ENCODE data around the gene DIAPH3. TPM values are rescaled to one million over a fixed set of nuclear protein-coding genes. Genes with fewer than 3 reads are reported as not detected.
A peak's percentile ranks its signal among the peaks of the same experiment; 100 is the strongest.

The DIAPH3 gene
- total and polyA plus RNA-seq, 7 experiments from 2014 or later = 0.37 to 17.5 TPM; not detected in 5

DNA sequence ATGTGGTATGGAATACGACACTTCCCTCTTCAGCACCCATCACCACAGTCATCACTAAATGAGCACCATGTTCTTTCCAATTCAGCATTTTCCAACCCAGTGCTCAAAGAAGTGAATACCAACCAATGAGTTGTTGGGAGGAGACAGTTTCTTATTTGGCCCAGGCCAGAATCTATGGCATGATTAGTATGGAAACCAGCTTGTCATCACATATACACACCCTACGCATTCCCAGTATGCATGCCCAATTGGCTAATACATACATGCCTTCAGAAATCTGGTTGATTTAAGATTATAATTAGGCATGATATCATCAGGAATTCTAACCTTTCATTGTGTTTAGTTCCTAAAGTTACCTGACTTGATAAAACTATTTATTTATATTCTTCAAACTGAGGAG is 430.0 kb downstream of the DIAPH3 start:
- Histone ChIP-seq H3K27ac (ENCODE audit: low read depth, low read length) (no peak overlapping the region), H3K36me3 (ENCODE audit: control insufficient read depth in 2 of 3, insufficient read depth in 3 of 3, low read length in 3 of 3) (no peaks in the 10 kb centered on the region), H3K4me1 (ENCODE audit: control insufficient read depth in 2 of 2, insufficient read depth in 2 of 2, low read length in 2 of 2) (no peaks in the 10 kb centered on the region), H3K9me3 (ENCODE audit: control insufficient read depth in 2 of 3, low read length in 3 of 3) (no peaks in the 10 kb centered on the region), H3K27me3 (ENCODE audit: control insufficient read depth in 2 of 2, insufficient read depth in 2 of 2, low read length in 2 of 2) (no peaks in the 10 kb centered on the region), H3K4me3 (ENCODE audit: low read length) (no peak overlapping the region)
- Mint-ChIP-seq H3K27me3 (peaks cover 0 to 5% (median 0%) of the 10 kb centered on the region in 5 donors), H3K27ac (no peak overlapping the region), H3K36me3 (no peaks in the 10 kb centered on the region), H3K9me3 (no peaks in the 10 kb centered on the region), H3K4me1 (no peaks in the 10 kb centered on the region), H3K4me3 (no peak overlapping the region)
- ChIA-PET POLR2A (no interaction called here), CTCF (no interaction called here)
- intact Hi-C loops (cut with micrococcal nuclease) = no loop called here
- ATAC-seq (no peak), DNase-seq (no peak)

DNA sequence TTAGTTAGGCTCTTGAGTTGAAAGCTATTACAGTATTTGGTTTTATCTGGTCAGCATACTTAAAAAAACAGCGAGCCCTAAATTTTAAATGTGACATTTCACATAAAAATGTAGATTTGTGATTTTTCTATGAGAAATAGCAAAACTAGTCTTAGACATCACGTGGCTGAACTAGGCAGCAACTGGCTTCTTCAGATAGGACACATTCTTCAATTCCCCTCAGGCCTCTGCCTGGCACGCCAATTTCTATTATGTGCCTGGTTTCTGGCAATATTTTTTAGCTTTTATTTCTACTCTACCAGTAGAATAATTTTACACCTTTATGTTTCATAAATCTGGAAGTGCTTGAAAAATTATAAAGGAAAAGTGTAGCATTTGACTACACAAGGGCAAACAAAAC is 433.7 kb downstream of the DIAPH3 start:
- Mint-ChIP-seq H3K9me3 (no peaks in the 10 kb centered on the region), H3K36me3 (no peaks in the 10 kb centered on the region), H3K4me1 (no peaks in the 10 kb centered on the region), H3K4me3 (no peak overlapping the region), H3K27ac (no peak overlapping the region), H3K27me3 (no peaks in the 10 kb centered on the region)
- H3K27ac ChIP-seq (ENCODE audit: low read depth, low read length) = no peak overlapping the region
- H3K4me1 ChIP-seq (ENCODE audit: control insufficient read depth in 2 of 2, insufficient read depth in 2 of 2, low read length in 2 of 2) = no peaks in the 10 kb centered on the region
- no peak overlapping the region for H3K4me3 ChIP-seq (ENCODE audit: low read length)
- no peaks in the 10 kb centered on the region for H3K9me3 ChIP-seq (ENCODE audit: control insufficient read depth in 2 of 3, low read length in 3 of 3)
- ChIA-PET CTCF (no interaction called here), POLR2A (no interaction called here)
- no peak for ATAC-seq
- intact Hi-C loops (cut with micrococcal nuclease) = no loop called here
- no peaks in the 10 kb centered on the region for H3K27me3 ChIP-seq (ENCODE audit: control insufficient read depth in 2 of 2, insufficient read depth in 2 of 2, low read length in 2 of 2)
- H3K36me3 ChIP-seq (ENCODE audit: control insufficient read depth in 2 of 3, insufficient read depth in 3 of 3, low read length in 3 of 3) = no peaks in the 10 kb centered on the region
- no peak for DNase-seq

GRCh38 chr13:59728896-59729545 is 434.7 kb downstream of the DIAPH3 start:
- no peaks in the 10 kb centered on the region for H3K9me3 ChIP-seq (ENCODE audit: control insufficient read depth in 2 of 3, low read length in 3 of 3)
- ATAC-seq = no peak
- DNase-seq = no peak
- H3K27me3 ChIP-seq (ENCODE audit: control insufficient read depth in 2 of 2, insufficient read depth in 2 of 2, low read length in 2 of 2) = no peaks in the 10 kb centered on the region
- Mint-ChIP-seq H3K27me3 (no peaks in the 10 kb centered on the region), H3K36me3 (no peaks in the 10 kb centered on the region), H3K4me1 (no peaks in the 10 kb centered on the region), H3K9me3 (no peaks in the 10 kb centered on the region), H3K27ac (no peak overlapping the region), H3K4me3 (no peak overlapping the region)
- H3K36me3 ChIP-seq (ENCODE audit: control insufficient read depth in 2 of 3, insufficient read depth in 3 of 3, low read length in 3 of 3) = no peaks in the 10 kb centered on the region
- intact Hi-C loops (cut with micrococcal nuclease) = no loop called here
- CTCF ChIA-PET = no interaction called here
- H3K27ac ChIP-seq (ENCODE audit: low read depth, low read length) = no peak overlapping the region
- no peak overlapping the region for H3K4me3 ChIP-seq (ENCODE audit: low read length)
- POLR2A ChIA-PET = no interaction called here
- H3K4me1 ChIP-seq (ENCODE audit: control insufficient read depth in 2 of 2, insufficient read depth in 2 of 2, low read length in 2 of 2) = no peaks in the 10 kb centered on the region

DNA sequence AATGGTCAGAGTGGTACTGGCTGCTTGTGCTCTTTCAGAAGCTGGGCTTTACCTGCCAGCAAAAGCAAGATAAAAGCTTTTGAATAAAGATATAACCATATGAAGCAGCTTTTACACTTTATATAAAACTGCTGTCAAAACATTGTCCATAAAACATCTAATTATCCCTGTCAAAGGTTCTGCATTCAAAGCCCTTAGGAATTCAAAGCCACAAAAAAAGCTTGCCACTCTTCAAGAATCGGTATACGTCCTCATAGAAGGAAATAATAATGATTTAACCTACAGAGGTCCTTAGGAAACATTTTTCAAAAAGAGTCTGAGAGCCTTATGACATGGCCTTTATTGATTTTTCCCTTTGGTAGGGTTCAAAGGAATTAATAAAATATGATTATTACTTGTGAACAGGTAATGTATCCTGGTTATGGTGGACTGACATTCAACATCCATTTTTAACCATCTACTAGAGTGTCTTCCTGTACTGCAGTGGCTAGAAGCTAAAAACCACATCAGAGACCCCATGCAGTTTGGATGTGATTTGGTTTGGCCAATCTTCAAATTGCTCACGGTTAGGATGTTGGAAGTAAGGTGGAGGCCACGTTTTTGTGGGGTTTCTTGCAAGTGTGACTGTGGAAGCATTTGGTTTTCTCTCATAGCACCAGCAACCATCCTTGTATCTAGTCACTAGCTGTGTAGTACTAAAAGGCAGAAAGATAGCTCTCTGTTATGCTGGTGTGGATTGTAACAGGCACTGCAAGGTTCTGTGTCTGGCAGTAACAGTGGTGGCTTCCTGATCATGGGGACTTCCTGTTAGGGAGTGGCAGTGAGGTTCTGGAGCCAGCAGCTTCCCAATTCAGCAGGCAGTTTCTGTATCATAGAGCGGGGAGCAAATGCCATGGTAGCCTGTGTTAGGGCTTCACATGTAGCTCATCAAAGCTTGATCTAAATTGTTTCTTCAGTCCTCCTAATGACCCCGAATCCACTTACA is 441.5 kb downstream of the DIAPH3 start:
- peak overlapping the region in 3 of 10 donors; percentile 7 to 30 (median 27) for H3K4me3 Mint-ChIP-seq
- H3K9me3 ChIP-seq (ENCODE audit: control insufficient read depth in 2 of 3, low read length in 3 of 3) = no peaks in the 10 kb centered on the region
- intact Hi-C loops (cut with micrococcal nuclease) = no loop called here
- H3K9me3 Mint-ChIP-seq = no peaks in the 10 kb centered on the region
- H3K36me3 Mint-ChIP-seq = no peaks in the 10 kb centered on the region
- no peak overlapping the region for H3K27ac ChIP-seq (ENCODE audit: low read depth, low read length)
- H3K27me3 Mint-ChIP-seq = no peaks in the 10 kb centered on the region
- H3K27ac Mint-ChIP-seq = peak overlapping the region in 3 of 9 donors; percentile 2 to 62 (median 47)
- H3K36me3 ChIP-seq (ENCODE audit: control insufficient read depth in 2 of 3, insufficient read depth in 3 of 3, low read length in 3 of 3) = no peaks in the 10 kb centered on the region
- no peaks in the 10 kb centered on the region for H3K27me3 ChIP-seq (ENCODE audit: control insufficient read depth in 2 of 2, insufficient read depth in 2 of 2, low read length in 2 of 2)
- DNase-seq = no peak
- H3K4me1 ChIP-seq (ENCODE audit: control insufficient read depth in 2 of 2, insufficient read depth in 2 of 2, low read length in 2 of 2) = peaks cover 0 to 5% of the 10 kb centered on the region in 2 donors
- POLR2A ChIA-PET = no interaction called here
- CTCF ChIA-PET = no interaction called here
- no peak overlapping the region for H3K4me3 ChIP-seq (ENCODE audit: low read length)
- peak; percentile 47 for ATAC-seq
- peaks cover 3 to 21% (median 17%) of the 10 kb centered on the region in 7 donors for H3K4me1 Mint-ChIP-seq

- Mint-ChIP-seq H3K4me3 (no peak overlapping the region), H3K27ac (no peak overlapping the region), H3K9me3 (peaks cover 0 to 2% (median 0%) of the 10 kb centered on the region in 11 donors), H3K4me1 (peaks cover 0 to 3% (median 0%) of the 10 kb centered on the region in 7 donors), H3K27me3 (no peaks in the 10 kb centered on the region), H3K36me3 (no peaks in the 10 kb centered on the region)
- Histone ChIP-seq H3K27ac (ENCODE audit: low read depth, low read length) (no peak overlapping the region), H3K4me1 (ENCODE audit: control insufficient read depth in 2 of 2, insufficient read depth in 2 of 2, low read length in 2 of 2) (no peaks in the 10 kb centered on the region), H3K4me3 (ENCODE audit: low read length) (no peak overlapping the region), H3K9me3 (ENCODE audit: control insufficient read depth in 2 of 3, low read length in 3 of 3) (no peaks in the 10 kb centered on the region), H3K27me3 (ENCODE audit: control insufficient read depth in 2 of 2, insufficient read depth in 2 of 2, low read length in 2 of 2) (no peaks in the 10 kb centered on the region), H3K36me3 (ENCODE audit: control insufficient read depth in 2 of 3, insufficient read depth in 3 of 3, low read length in 3 of 3) (no peaks in the 10 kb centered on the region)
- ATAC-seq = no peak
- CTCF ChIA-PET = interaction anchor here (0.5 kb wide), 1 partner anchor 600 kb away, joined by 3 read pairs; no protein-coding TSS in a partner anchor
- POLR2A ChIA-PET = no interaction called here
- intact Hi-C loops (cut with micrococcal nuclease) = no loop called here
- DNase-seq = no peak
Observed at GRCh38 chr13:59715611-59716010, 448.1 kb downstream of the DIAPH3 start.

- ChIA-PET POLR2A (interaction anchor here (0.8 kb wide), 1 partner anchor 20 kb away, joined by 3 read pairs; no protein-coding TSS in a partner anchor), CTCF (no interaction called here)
- Mint-ChIP-seq H3K4me3 (no peak overlapping the region), H3K27me3 (no peaks in the 10 kb centered on the region), H3K4me1 (no peaks in the 10 kb centered on the region), H3K27ac (no peak overlapping the region), H3K9me3 (peaks cover 0 to 2% (median 0%) of the 10 kb centered on the region in 11 donors), H3K36me3 (no peaks in the 10 kb centered on the region)
- ATAC-seq (no peak), DNase-seq (no peak)
- Histone ChIP-seq H3K4me1 (ENCODE audit: control insufficient read depth in 2 of 2, insufficient read depth in 2 of 2, low read length in 2 of 2) (no peaks in the 10 kb centered on the region), H3K27ac (ENCODE audit: low read depth, low read length) (no peak overlapping the region), H3K4me3 (ENCODE audit: low read length) (no peak overlapping the region), H3K36me3 (ENCODE audit: control insufficient read depth in 2 of 3, insufficient read depth in 3 of 3, low read length in 3 of 3) (no peaks in the 10 kb centered on the region), H3K27me3 (ENCODE audit: control insufficient read depth in 2 of 2, insufficient read depth in 2 of 2, low read length in 2 of 2) (no peaks in the 10 kb centered on the region), H3K9me3 (ENCODE audit: control insufficient read depth in 2 of 3, low read length in 3 of 3) (no peaks in the 10 kb centered on the region)
- intact Hi-C loops (cut with micrococcal nuclease) = no loop called here
Observed at GRCh38 chr13:59710996-59711701, 452.6 kb downstream of the DIAPH3 start.
